Endodermal cell (in vitro differentiated cells): ENCODE data around the gene FGF14. TPM values are rescaled to one million over a fixed set of nuclear protein-coding genes. Genes with fewer than 3 reads are reported as not detected.

ENCODE experiments used
- DNase-seq: peaks from one replicate; pipeline ENCODE4 v3.0.0-alpha.2; 2017
- H3K27ac ChIP-seq: 2 replicates; pipeline ENCODE4 v1.5.1; 2013; ENCODE audit warnings: mild to moderate bottlenecking, low read depth, low read length, moderate library complexity
- H3K27me3 ChIP-seq: 2 replicates; pipeline ENCODE4 v1.6.1; 2013; ENCODE audit warnings: mild to moderate bottlenecking, low read length, moderate library complexity; ENCODE audit not compliant: insufficient read depth, control insufficient read depth, poor library complexity, severe bottlenecking
- H3K36me3 ChIP-seq: 2 replicates; pipeline ENCODE4 v1.7.0; 2013; ENCODE audit warnings: mild to moderate bottlenecking, low read length, moderate library complexity; ENCODE audit not compliant: control insufficient read depth, insufficient read depth
- H3K4me1 ChIP-seq: one replicate; pipeline ENCODE4 v1.7.0; 2013; ENCODE audit warnings: low read length; ENCODE audit not compliant: control insufficient read depth, insufficient read depth
- H3K4me3 ChIP-seq: 2 replicates; pipeline ENCODE4 v1.5.1; 2013; ENCODE audit warnings: mild to moderate bottlenecking, low read length, moderate library complexity
- H3K9ac ChIP-seq: 2 replicates; pipeline ENCODE4 v1.6.1; 2013; ENCODE audit warnings: mild to moderate bottlenecking, low read length, moderate library complexity; ENCODE audit not compliant: poor library complexity, severe bottlenecking; ENCODE audit errors: extremely low read depth
- H3K9me3 ChIP-seq: 2 replicates; pipeline ENCODE4 v1.6.1; 2013; ENCODE audit warnings: mild to moderate bottlenecking, low read length, moderate library complexity; ENCODE audit not compliant: control insufficient read depth
- H3K27ac Mint-ChIP-seq: 2 replicates; pipeline ENCODE4 v1.8.0; 2020; ENCODE audit warnings: mixed read lengths
- H3K27me3 Mint-ChIP-seq: 2 replicates; pipeline ENCODE4 v1.8.0; 2021; ENCODE audit warnings: mild to moderate bottlenecking, mixed read lengths; ENCODE audit not compliant: insufficient read depth
- H3K36me3 Mint-ChIP-seq: 2 replicates; pipeline ENCODE4 v1.8.0; 2020; ENCODE audit warnings: low read depth, mixed read lengths
- H3K4me1 Mint-ChIP-seq: 2 replicates; pipeline ENCODE4 v1.8.0; 2020; ENCODE audit warnings: mixed read lengths
- H3K4me3 Mint-ChIP-seq: 2 replicates; pipeline ENCODE4 v1.8.0; 2020; ENCODE audit warnings: mild to moderate bottlenecking, moderate library complexity, mixed read lengths
- H3K9me3 Mint-ChIP-seq: 2 replicates; pipeline ENCODE4 v1.8.0; 2020; ENCODE audit warnings: mild to moderate bottlenecking, mixed read lengths
- CTCF ChIP-seq: fragments of 200-600 bp; sonication (generic); conservative IDR thresholded peaks from 2 replicates; pipeline ENCODE4 v1.5.0; 2021; ENCODE audit warnings: antibody characterized with exemption, mild to moderate bottlenecking
- WGBS, 2 experiments: methylation state at CpG; one replicate each; pipeline versions ENCODE4 v1.1.5 to v1.1.7; 2013; ENCODE audit warnings: missing lambda C conversion rate in 2 of 2, mixed read lengths in 1 of 2; ENCODE audit not compliant: insufficient coverage in 1 of 2, insufficient read length in 1 of 2; 5-methylcytosine and 5-hydroxymethylcytosine counted together
- total RNA-seq, 2 donors: library from RNA; stranded (reverse); fragmentation: NEBNext Ultra II Directional in 1 of 2; extraction: Animal tissue kit (Norgen Biotek cat#: 25700) in 1 of 2; gene quantifications; 2 replicates in 1 of 2; 3 replicates in 1 of 2; pipeline ENCODE4 v1.2.1, GENCODE V29; 2021

Gene FGF14
- total RNA-seq, 2 donors from 2014 or later: 0.15 to 0.26 TPM

- no peak for TF ChIP-seq CTCF
- H3K9ac ChIP-seq: no peak overlapping the region
- H3K4me3 Mint-ChIP-seq: no peak overlapping the region
- H3K36me3 ChIP-seq: no peaks in the 10 kb centered on the region
- H3K27ac Mint-ChIP-seq: no peak overlapping the region
- no peaks in the 10 kb centered on the region for H3K9me3 Mint-ChIP-seq
- H3K27me3 ChIP-seq: no peaks in the 10 kb centered on the region
- H3K36me3 Mint-ChIP-seq: no peaks in the 10 kb centered on the region
- H3K4me3 ChIP-seq: no peak overlapping the region
- no peak overlapping the region for H3K27ac ChIP-seq
- H3K27me3 Mint-ChIP-seq: no peaks in the 10 kb centered on the region
- no peak for DNase-seq
- no peaks in the 10 kb centered on the region for H3K4me1 Mint-ChIP-seq
- H3K9me3 ChIP-seq: no peaks in the 10 kb centered on the region
- no peaks in the 10 kb centered on the region for H3K4me1 ChIP-seq
- WGBS, 2 experiments: 78 to 85% methylated on average over 3 of the region's 3 CpGs
Measured at GRCh38 chr13:102251817-102252216, 150.0 kb downstream of the FGF14 start.

- Histone ChIP-seq H3K4me1 (no peaks in the 10 kb centered on the region), H3K27ac (no peak overlapping the region), H3K27me3 (no peaks in the 10 kb centered on the region), H3K4me3 (no peak overlapping the region), H3K36me3 (no peaks in the 10 kb centered on the region), H3K9me3 (no peaks in the 10 kb centered on the region), H3K9ac (no peak overlapping the region)
- no peaks in the 10 kb centered on the region for H3K36me3 Mint-ChIP-seq
- WGBS, 2 experiments: 95 to 100% methylated on average over 1 to 2 of the region's 2 CpGs
- DNase-seq: no peak
- H3K4me3 Mint-ChIP-seq: no peak overlapping the region
- no peaks in the 10 kb centered on the region for H3K27me3 Mint-ChIP-seq
- H3K4me1 Mint-ChIP-seq: no peaks in the 10 kb centered on the region
- no peak overlapping the region for H3K27ac Mint-ChIP-seq
- no peaks in the 10 kb centered on the region for H3K9me3 Mint-ChIP-seq
- TF ChIP-seq CTCF: no peak
Measured at GRCh38 chr13:102250448-102250847, 151.4 kb downstream of the FGF14 start.

- Mint-ChIP-seq H3K4me3 (no peak overlapping the region), H3K27ac (no peak overlapping the region), H3K9me3 (no peaks in the 10 kb centered on the region), H3K36me3 (no peaks in the 10 kb centered on the region), H3K27me3 (no peaks in the 10 kb centered on the region), H3K4me1 (no peaks in the 10 kb centered on the region)
- H3K4me3 ChIP-seq: no peak overlapping the region
- no peaks in the 10 kb centered on the region for H3K36me3 ChIP-seq
- no peak overlapping the region for H3K27ac ChIP-seq
- 88 to 100% methylated on average over 1 to 2 of the region's 3 CpGs for WGBS, 2 experiments
- H3K4me1 ChIP-seq: no peaks in the 10 kb centered on the region
- TF ChIP-seq CTCF: no peak
- no peaks in the 10 kb centered on the region for H3K9me3 ChIP-seq
- H3K9ac ChIP-seq: no peak overlapping the region
- H3K27me3 ChIP-seq: no peaks in the 10 kb centered on the region
- DNase-seq: no peak
Measured at GRCh38 chr13:102244607-102245227, 157.1 kb downstream of the FGF14 start.
